ENCODE measurements around the gene DOCK10. TPM values are rescaled to one million over a fixed set of nuclear protein-coding genes. Genes with fewer than 3 reads are reported as not detected.

The DOCK10 gene
- total and polyA plus RNA-seq, 9 of the 15 experiments (the other 6 are each of a cell fraction or from before 2014, with no cell fraction given), result 0.01 to 0.87 (median 0.18) TPM

- CTCF ChIA-PET (ENCODE audit: low intra/inter-chr PET ratio), result no interaction called here
- intact Hi-C loops (cut with micrococcal nuclease), result no loop called here
- ATAC-seq (no peak), DNase-seq (ENCODE audit: extremely low read depth in 1 of 4, low spot score in 3 of 4) (no peak), FAIRE-seq (no peak)
- Histone ChIP-seq H3K4me2 (ENCODE audit: insufficient read depth, low read length) (no peak overlapping the region), H3K79me2 (ENCODE audit: control insufficient read depth, insufficient read depth, low read length) (no peaks in the 10 kb centered on the region), H4K20me1 (replicated peaks; ENCODE audit: control insufficient read depth, insufficient read depth, low read length) (no peaks in the 10 kb centered on the region), H3K27ac (ENCODE audit: extremely low read depth, low read depth, low read length) (no peak overlapping the region), H3K9me1 (ENCODE audit: control insufficient read depth, insufficient read depth, low read length) (no peaks in the 10 kb centered on the region), H3K36me3 (ENCODE audit: control insufficient read depth, insufficient read depth, low read length) (no peaks in the 10 kb centered on the region), H3K4me1 (replicated peaks in 1 of 2; ENCODE audit: control insufficient read depth in 2 of 2, insufficient read depth in 2 of 2, low read length in 2 of 2) (no peaks in the 10 kb centered on the region), H3K27me3 (ENCODE audit: control insufficient read depth in 2 of 2, insufficient read depth in 2 of 2, low read length in 2 of 2) (no peaks in the 10 kb centered on the region), H2AFZ (ENCODE audit: low read depth, low read length) (no peak overlapping the region), H3K4me3 (no peak overlapping the region), H3K9me3 (replicated peaks; ENCODE audit: control insufficient read depth, insufficient read depth, low read depth, low read length) (no peaks in the 10 kb centered on the region), H3K9ac (ENCODE audit: insufficient read depth in 1 of 2, low read depth in 2 of 2, low read length in 2 of 2) (no peak overlapping the region)
- 1% methylated on average over 6 of the region's 6 CpGs for WGBS (ENCODE audit: insufficient coverage, low coverage, missing lambda C conversion rate)
- TF ChIP-seq THRAP3 (IDR thresholded peaks at IDR 0.05; ENCODE audit: borderline replicate concordance), result no peak
- TF ChIP-seq BDP1 (IDR thresholded peaks at IDR 0.05; ENCODE audit: insufficient read depth, insufficient read length), result no peak
- no peak for TF ChIP-seq RERE (CRISPR knock-in tag; IDR thresholded peaks at IDR 0.05; ENCODE audit: borderline replicate concordance)
- TF ChIP-seq HDAC2 (IDR thresholded peaks at IDR 0.05), result no peak
- no peak for TF ChIP-seq RBM15 (IDR thresholded peaks at IDR 0.05; ENCODE audit: insufficient read depth, low read length)
- no peak for TF ChIP-seq POLR3A (IDR thresholded peaks at IDR 0.05; ENCODE audit: borderline replicate concordance, extremely low read depth, insufficient read depth, insufficient read length)
- TF ChIP-seq BRF2 (IDR thresholded peaks at IDR 0.05; ENCODE audit: borderline replicate concordance, insufficient read depth, insufficient read length), result no peak
- POLR2A ChIA-PET, result no interaction called here
- in situ Hi-C loops (cut with MboI), result no loop called here
- no TSS peak for BruUV-seq (replicated peaks)
Measured at GRCh38 chr2:224835405-224835804, 206.9 kb downstream of the DOCK10 start.

All from K562 (cell line).